GM19043 (cell line): ENCODE measurements around the gene DGKE.

ENCODE experiments used
- ATAC-seq: cut with Tn5 transposase; IDR thresholded peaks from one replicate; pipeline ENCODE4 v1.9.1; 2021; ENCODE audit warnings: low read depth; ENCODE audit not compliant: unreplicated experiment

The DGKE gene

DNA sequence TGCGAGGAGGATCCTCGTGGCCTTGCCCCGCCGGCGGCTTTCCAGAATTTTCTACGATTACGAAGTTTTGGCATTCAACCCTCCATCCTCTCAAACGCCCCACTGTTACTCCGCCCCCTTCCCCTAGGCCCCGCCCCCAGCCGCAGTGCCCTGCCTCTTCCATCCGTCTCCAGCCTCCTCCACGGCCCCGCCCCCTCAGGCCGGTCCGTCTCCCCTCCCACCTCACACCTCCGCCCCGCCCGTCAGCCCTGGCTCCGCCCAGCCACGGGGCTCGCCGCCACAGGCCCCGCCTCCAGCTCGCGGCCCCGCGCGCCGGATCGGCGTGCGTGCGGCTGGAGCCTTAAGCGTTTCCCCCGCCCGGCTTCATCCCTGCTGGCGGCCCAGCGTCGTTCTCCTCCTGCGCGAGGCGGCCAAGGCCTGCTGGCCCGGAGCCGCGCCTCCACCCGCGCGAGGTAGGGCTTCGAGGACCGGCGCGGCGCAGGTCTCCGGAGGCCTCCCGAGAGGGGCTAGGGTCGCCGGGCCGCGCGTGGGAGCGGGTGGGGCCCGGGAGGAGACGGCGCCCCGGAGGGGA, at the start of gene DGKE, which contains the start of gene C17orf67:
Gene DGKE (plus strand): TSS at position 343 of the 571 bp plus-strand sequence. CDS start 645 bp downstream, outside the sequence.
Gene C17orf67 (minus strand): TSS at position 112 of the 571 bp plus-strand sequence. CDS start 18,110 bp downstream, outside the sequence.
- peak; percentile 70 for ATAC-seq

DNA sequence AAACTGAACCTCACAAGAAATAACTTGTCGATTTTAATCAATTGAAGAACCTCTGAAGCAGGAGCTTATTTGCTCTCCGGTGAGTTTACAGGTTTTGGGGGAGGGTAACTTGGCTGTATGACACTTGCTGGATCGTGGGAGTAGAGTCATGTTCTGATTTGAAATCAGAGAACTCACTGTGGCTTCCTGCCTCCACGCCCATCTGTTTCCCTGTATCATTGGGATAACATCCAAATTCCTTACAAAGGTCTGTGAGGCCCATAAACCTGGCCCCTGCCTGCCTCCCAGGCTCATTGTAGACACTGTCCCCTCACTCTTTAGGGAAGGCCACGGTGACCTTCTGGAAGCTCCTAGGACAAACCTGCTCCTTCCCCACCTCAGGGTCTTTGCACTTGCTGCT, 48.5 kb upstream of the DGKE start:
- no peak for ATAC-seq

DNA sequence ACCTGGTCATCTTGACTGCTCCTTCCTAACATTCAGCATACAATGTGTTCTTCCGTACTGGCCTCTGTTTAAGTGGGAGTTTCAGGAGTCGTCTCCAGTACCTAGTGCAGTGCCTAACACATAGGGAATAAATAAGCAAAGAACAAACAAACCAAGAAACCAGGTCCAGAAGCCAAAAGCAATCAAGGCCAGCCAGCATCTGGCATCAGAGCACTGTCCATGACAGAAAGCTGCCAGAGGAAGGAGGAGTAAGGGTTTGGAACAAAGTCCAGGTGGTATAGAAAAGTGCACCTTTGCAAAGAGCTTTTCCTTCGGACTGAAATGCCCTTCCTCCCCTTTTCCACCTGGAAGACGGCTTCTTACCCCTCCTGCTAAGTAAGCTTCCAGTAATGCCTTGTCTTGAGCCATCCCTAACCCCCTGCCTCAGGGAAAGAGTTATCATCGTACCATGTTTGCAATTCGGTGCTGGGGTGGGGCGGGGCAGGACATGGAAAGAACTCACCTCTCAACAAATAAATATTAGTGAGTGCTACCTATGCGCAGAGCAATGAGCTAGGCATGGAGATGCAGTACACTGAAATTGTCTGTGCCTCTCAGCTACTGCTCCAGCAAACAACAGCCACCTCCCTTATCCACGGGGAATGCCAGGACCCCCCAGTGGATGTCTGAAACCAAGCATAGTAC, 47.8 kb upstream of the DGKE start:
- no peak for ATAC-seq

DNA sequence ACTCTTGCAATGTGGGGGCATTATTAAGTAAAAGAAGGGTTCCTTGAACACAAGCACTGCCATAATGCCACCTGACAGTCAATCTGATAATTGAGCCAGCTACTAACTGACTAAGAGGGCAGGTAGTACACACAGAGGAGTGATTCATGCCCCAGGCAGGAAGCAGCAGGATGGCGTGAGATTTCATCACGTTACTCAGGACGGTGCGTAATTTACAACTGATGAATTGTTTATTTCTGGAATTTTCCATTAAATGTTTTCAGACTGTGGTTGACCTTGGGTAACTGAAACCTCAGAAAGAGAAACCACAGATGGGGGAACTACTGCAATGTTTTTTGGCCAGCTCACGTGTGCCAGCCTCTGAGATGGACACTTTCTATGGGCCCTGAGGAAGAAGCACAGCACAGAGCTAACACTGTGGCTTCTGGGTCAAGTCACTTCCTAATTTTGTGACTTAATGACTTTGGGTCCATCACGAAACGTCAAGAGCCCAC, 46.9 kb upstream of the DGKE start:
- ATAC-seq, result peak; percentile 63

DNA sequence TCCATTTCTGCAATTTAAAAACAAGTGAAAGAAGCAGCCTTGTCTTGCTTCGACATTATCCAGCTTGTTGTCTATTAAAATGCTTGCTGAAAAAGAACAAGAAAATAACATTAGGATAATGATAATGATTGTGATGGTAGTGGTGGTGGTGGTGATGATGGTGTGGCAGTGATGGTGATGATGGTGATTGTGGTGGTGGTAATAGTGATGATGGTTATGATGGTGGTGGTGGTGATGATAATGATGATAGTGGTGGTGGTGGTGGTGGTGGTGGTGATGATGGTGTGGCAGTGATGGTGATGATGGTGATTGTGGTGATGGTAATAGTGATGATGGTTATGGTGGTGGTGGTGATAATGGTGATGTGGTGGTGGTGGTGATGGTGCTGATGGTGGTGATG, 41.7 kb upstream of the DGKE start:
- ATAC-seq, result no peak

DNA sequence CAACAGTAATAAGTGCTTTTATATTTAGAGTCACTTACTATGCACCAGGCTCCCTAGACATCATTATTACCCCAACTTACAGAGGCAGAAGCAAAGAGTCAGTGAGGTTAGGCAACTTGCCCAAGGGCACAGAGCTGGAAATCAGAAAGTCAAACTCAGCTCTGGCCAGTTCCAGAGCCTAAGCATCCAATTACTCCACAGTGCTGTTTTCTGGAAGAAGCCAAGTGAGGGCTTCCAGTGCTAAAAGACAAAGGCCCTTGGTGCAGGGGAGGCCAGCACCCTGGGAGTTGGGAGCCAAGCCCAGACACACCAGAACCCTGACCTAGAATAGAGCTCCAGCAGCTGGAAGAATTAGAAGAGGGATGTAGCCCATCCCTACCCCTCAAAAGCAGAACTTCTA, 40.4 kb upstream of the DGKE start:
- no peak for ATAC-seq

DNA sequence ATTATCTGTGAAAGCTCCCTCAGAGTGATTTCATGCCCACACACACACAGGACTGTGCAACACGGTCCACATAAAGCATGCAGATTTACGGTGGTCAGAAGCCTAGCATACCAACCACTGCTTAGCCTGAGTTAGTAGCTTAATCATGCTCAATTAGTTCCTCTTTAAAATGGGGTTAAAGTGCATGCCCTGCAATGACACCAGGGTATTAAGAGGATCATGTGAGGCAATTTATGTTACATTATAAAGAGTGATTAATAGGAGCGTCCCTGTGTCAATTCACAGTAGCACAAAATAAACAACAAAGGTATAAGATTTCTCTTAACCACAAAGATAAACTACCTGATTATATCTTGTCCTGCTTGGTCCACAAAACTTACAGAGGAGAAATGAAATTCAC, 40.0 kb upstream of the DGKE start:
- no peak for ATAC-seq

DNA sequence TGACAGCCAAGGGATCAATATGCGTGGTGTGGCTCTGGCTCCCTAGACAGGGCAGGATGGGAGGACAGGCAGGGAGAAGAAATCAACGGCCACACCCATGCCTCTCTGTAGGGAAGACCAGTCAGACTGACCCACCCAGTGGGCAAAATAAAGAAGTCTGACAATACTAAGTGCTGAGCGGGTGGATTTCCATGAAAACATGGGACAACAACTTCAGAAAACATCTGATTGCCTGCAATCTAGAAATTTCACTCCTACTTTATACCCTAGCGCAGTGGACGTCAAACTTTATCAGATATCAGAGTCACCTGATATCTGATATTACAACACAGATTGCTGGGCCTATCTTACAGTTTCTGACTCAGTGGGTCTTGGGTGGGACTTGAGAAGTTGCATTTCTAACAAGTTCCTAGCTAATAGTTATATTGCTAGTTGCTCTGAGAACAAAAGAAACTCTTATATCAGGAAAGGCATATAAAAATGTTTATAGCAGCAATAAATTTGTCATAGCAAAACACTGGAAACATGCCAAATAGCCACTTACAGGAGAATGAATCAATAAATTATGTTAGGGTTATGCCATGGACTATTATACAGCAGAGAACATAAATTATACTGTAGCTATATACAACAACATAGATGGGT, 38.6 kb upstream of the DGKE start:
- no peak for ATAC-seq

DNA sequence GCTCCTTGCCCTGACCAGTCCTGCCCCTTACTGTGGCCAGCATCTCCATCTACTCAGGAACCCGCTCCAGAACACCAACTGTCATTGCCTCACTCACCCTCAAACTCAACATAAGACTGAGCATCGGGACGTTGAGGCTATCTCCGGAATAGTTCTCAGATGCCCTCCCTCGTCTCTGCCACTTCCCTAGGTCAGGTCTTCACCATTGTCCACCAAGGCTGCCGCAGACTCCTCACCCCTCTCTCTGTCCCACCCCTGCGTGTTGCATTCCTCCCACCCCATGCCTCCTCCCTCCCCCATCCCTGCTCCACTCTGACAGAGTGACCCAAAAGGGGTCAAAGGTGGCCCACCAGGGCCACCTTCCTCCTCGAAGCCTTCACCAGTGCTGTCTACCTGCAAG, 37.4 kb upstream of the DGKE start:
- no peak for ATAC-seq

DNA sequence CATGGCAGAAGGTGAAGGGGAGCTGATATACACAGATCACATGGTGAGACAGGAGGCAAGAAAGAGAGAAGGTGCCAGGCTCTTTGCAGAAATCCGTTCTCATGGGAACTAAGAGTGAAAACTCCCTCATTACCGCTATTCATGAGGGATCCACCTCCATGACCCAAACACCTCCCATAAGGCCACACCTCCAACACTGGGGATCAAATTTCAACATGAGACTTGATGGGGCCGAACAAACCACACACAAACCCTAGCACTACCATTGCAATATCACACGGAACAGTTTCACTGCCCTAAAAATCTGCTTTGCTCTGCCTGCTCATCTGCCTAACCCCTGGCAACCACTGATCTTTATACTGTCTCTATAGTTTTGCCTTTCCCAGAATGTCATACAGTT, 35.0 kb upstream of the DGKE start:
- no peak for ATAC-seq

DNA sequence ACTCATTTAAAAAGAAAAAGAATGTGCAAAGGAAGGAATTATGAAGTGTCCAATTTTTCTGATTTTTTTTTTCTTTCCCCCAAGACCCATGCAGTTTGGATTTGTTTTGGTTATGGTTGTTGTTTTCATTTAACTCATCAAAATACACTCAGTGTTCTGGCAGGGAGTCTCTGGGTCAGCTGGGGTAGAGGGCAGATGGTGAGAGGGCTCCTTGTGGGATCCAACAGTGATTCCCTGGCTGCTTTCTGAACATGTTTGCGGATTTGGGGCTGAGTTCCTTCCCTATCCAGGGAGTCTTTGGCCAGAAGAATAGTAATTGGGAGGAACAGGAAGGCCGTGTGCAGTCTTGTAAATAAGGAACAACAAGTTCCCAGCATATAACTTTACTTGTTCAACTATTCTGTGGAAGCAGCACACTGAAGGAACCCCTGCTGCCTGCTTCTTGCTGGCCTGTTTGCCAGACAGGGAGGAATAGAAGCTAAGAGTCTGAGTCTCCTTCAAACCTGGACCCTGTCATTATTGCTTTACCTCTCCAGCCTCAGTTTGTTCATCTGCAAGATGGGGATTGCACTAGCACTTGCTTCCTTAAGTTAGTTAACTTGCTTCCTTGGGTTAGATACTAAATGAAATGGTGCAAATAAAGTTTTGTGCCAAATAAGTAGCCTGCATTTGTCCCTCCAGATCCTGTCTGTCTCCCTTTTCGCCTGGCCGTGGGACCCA, 32.3 kb upstream of the DGKE start:
- ATAC-seq, result no peak

DNA sequence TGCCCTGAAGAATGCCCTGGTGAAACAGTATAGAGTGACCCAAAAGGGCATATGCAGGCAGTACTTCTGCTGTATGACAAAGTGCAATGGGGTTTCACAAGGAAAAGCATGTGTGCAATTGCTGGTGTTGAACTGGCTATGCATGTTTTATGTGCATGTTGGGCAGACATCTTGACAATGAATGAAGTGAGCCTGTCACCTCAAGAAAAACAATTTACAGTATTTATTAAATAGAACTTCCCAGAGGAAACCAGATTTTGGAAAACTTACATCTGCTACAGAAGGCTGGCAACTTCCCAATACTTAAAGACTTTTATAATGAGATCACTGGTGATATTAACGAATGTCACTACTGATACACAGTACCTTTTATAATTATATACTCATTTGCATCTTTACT, 30.9 kb upstream of the DGKE start:
- no peak for ATAC-seq

DNA sequence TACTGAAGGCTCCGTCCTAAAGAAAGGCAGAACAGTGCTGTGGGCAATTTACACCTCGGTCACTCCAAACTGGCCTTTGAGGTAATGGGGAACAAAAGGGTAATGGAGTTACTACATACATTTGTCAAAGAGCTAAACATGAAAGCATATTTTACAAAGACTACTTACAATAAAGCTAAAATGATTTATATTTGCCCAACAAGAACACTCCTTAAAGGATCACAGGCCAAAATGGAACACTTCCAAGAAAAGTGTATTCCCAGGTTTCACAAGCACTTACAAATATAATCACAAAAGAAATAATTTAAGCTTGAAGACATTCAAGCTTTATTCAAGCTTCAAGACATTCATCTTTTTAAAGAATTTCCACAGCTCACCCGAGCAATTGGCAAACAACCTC, 29.5 kb upstream of the DGKE start:
- ATAC-seq, result no peak

DNA sequence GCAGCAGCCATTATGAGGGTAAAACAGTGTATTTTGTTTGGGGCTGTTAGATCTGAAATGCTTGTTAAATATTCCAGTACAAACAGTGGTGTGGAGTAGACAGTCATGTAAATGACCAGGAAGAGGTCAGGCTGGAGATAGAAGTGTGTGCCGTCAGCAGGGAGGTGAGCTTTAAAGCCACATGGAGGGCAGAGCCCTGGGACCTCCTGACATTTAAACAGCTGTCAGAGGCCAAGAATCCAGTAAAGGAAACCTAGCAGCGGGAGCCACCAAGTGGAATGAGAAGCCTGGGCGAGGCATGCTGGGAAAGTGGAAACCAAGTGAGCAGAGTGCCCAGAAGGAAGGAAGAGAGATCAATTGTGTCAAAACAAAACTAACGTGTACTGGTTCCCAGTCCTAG, 27.0 kb upstream of the DGKE start:
- no peak for ATAC-seq

DNA sequence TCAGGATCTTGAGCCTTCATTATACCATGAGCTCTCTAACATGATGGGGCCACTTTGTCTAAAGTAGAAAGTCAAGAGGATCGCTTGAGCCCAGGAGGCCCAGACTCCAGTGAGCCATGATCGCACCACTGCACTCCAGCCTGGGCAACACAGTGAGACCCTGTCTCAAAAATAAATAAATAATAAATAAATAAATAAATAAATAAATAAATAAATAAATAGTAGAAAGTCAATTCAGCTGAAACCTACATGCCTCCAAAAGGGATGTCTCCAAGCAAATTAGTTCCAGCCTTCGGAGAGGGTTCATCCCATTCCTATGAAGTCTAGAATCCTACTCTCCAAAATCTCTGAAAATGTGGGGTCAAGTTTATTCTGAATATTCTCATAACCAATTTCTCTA, 26.2 kb upstream of the DGKE start:
- no peak for ATAC-seq

DNA sequence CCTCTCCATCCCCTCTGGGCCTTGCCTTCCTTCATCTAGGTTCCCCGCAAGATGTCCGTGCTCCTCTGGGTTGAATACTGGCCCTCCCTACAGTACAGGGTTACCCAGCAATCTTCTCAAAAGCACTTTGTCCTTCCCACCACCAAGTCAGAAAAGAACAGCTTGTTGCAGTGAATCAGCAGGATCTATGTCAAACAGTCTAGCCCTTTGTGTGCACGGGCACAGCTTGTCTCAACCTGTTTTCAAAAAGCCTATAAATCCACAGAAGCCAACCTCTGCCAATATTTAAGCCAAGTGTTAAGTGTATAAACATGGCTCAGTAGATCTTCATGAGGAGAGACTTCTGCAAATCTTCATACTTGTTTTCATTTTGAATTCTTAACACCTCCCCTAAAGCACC, 25.4 kb upstream of the DGKE start:
- ATAC-seq, result no peak

DNA sequence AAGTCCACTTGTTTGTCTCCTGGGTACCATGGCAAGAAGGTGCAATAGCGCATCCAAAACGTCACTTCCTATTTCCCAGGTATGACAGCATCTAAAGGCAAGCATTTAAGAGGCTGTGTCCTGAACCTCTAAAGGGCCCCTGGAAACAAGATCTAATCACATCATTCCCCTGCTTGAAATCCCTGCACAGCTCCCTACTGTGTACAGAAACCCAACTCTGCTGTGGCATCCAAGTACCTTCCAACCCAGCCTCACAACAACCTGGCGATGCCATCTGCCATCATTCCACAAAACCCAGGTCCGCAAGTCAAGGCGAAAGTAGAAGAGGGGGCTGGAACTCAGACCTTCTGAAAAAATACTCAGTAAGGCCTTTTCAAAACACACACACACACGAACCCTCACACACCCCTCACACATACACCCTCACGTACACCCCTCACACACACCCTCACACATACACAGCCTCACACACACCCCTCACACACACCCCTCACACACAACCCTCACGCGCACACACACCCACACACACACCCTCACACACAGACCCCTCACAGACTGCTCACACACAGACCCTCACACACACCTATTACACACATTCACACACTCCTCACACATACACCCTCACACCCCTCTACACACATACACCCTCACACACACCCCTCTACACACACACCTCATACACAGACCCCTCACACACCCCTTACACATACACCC, 24.7 kb upstream of the DGKE start:
- no peak for ATAC-seq

DNA sequence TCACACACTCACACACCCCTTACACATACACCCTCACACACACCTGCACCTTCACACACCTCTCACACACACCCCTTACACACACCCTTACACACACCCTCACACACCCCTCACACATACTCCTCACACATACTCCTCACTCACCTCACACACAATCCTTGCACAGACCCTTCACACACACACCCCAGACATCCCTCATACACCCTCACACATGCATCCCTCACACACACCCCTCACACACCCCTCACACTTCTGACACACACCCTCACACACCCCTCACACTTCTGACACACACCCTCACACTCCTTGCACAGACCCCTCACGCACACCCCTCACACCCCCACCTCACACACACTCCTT, 24.2 kb upstream of the DGKE start:
- no peak for ATAC-seq

DNA sequence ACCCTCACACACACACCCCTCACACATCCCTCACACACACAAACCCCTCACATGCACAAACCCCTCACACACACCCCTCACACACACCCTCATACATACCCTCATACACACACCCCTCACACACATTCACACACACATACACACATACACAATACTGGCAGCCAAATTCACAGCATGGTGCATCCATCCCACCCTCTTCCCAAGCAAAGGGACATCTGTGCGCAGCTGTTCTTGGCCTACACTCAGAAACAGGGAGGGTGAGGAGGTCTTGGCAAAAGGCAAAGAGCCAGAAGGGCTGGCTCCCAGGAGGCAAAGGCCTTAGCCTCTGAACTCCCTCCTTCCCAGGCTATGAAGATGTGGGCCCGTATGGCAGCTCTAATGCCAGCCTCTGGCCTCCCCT, 23.6 kb upstream of the DGKE start:
- no peak for ATAC-seq

DNA sequence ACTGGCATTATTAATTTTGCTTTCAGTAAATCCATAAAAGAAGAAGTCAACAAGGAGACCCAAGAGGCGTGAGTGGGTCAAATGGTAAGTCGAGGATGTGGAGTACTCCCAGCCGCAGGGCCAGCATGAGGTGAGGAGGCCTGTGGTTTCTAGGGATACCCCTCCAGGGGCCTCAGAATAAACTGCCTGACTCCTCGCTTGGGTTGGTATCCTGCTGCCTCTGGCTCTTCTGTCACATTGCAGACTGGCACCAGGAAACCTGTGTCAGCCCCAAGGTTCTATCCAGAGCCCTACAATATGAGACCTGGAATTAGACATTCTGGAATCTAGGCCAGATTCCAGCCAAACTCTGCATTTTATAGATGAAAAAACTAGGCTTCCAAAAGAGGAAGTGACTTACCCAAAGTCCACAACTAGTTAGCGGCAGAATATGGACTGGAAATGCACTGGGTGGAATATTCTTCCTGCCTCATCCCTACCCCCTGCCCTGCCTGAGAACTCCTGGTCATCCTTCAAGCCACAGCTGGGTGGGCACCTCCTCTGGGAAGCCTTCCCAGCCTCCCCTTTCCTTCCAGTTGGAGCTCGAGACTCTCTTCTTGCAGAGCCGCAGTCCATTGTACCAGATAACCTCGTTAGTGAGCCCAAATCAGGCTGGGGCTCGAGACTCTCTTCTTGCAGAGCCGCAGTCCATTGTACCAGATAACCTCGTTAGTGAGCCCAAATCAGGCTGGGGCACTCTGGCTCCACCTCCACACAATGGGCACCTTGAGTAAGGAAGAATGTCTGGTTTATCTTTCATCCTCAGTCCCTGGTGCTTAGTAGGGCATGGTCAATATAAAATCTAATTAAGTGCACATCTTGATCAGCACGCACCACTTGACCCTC, 22.8 kb upstream of the DGKE start:
- ATAC-seq, result no peak
